HepG2 (cell line): Measurements from ENCODE around the gene CABP2. TPM values are rescaled to one million over a fixed set of nuclear protein-coding genes. Genes with fewer than 3 reads are reported as not detected.

Source experiments
- ADNP ChIP-seq: sonication (generic); formaldehyde crosslinking; IDR thresholded peaks from 2 replicates; pipeline ENCODE4 v1.4.0; 2020; ENCODE audit warnings: missing genetic modification reagents
- AGO2 ChIP-seq: fragments of 200-400 bp; formaldehyde crosslinking; optimal IDR thresholded peaks from 2 replicates; pipeline ENCODE3; 2017; ENCODE audit warnings: mild to moderate bottlenecking, low read depth, low read length, moderate library complexity
- ATF7-NPFF ChIP-seq: sonication (generic); formaldehyde crosslinking; IDR thresholded peaks from 2 replicates; pipeline ENCODE4 v1.8.1; 2023; ENCODE audit warnings: mild to moderate bottlenecking, low read depth, missing genetic modification reagents, moderate library complexity
- BHLHE40 ChIP-seq: IDR thresholded peaks from 2 replicates; pipeline ENCODE4 v1.6.1; 2011; ENCODE audit warnings: low read length, improper control_type of control experiment
- ELF1 ChIP-seq: sonication (generic); formaldehyde crosslinking; IDR thresholded peaks from 2 replicates; pipeline ENCODE4 v1.4.0; 2020; ENCODE audit warnings: missing genetic modification reagents
- HDAC2 ChIP-seq: sonication (generic); formaldehyde crosslinking; IDR thresholded peaks from 2 replicates; pipeline ENCODE4 v1.4.0; 2020; ENCODE audit warnings: missing genetic modification reagents
- KLF15 ChIP-seq: sonication (generic); formaldehyde crosslinking; IDR thresholded peaks from 2 replicates; pipeline ENCODE4 v1.8.1; 2023; ENCODE audit warnings: borderline replicate concordance, mild to moderate bottlenecking, inconsistent platforms, missing genetic modification reagents, mixed read lengths
- MEIS1 ChIP-seq: sonication (generic); formaldehyde crosslinking; IDR thresholded peaks from 2 replicates; pipeline ENCODE4 v1.9.0; 2021; ENCODE audit warnings: mild to moderate bottlenecking, missing genetic modification reagents, moderate library complexity, borderline replicate concordance
- MEIS2 ChIP-seq: sonication (generic); formaldehyde crosslinking; IDR thresholded peaks from 2 replicates; pipeline ENCODE4 v1.9.0; 2021; ENCODE audit warnings: mild to moderate bottlenecking, missing genetic modification reagents
- NFYB ChIP-seq: sonication (generic); formaldehyde crosslinking; IDR thresholded peaks from 2 replicates; pipeline ENCODE4 v1.4.0; 2020; ENCODE audit warnings: missing genetic modification reagents
- NFYC ChIP-seq: IDR thresholded peaks from 2 replicates; pipeline ENCODE4 v1.6.1; 2016; ENCODE audit warnings: missing genetic modification reagents, missing compliant biosample characterization
- PITX1 ChIP-seq: sonication (generic); formaldehyde crosslinking; IDR thresholded peaks from 2 replicates; pipeline ENCODE4 v1.5.1; 2020; ENCODE audit warnings: mild to moderate bottlenecking, missing genetic modification reagents
- RBFOX2 ChIP-seq: fragments of 200-400 bp; formaldehyde crosslinking; IDR thresholded peaks from 2 replicates; pipeline ENCODE4 v1.6.1; 2017; ENCODE audit warnings: low read depth, mild to moderate bottlenecking, low read length
- SP2 ChIP-seq: sonication (generic); formaldehyde crosslinking; IDR thresholded peaks from 2 replicates; pipeline ENCODE4 v1.5.1; 2020; ENCODE audit warnings: mild to moderate bottlenecking, missing genetic modification reagents
- ZBTB26 ChIP-seq: IDR thresholded peaks from 2 replicates; pipeline ENCODE4 v1.6.1; 2016; ENCODE audit warnings: missing compliant biosample characterization, missing genetic modification reagents, borderline replicate concordance
- ZFX ChIP-seq: sonication (generic); formaldehyde crosslinking; IDR thresholded peaks from 2 replicates; pipeline ENCODE4 v1.4.0; 2020; ENCODE audit warnings: mild to moderate bottlenecking, low read depth, missing genetic modification reagents, moderate library complexity
- ZMYM3 ChIP-seq: sonication (generic); formaldehyde crosslinking; IDR thresholded peaks from 2 replicates; pipeline ENCODE4 v1.5.1; 2020; ENCODE audit warnings: mild to moderate bottlenecking, missing genetic modification reagents
- ZNF24 ChIP-seq: fragments of 450-650 bp; IDR thresholded peaks from 2 replicates; pipeline ENCODE4 v1.6.1; 2017; ENCODE audit warnings: antibody characterized with exemption, mild to moderate bottlenecking
- ZNF629 ChIP-seq: sonication (generic); formaldehyde crosslinking; conservative IDR thresholded peaks from 2 replicates; pipeline ENCODE4 v1.5.0; 2020; ENCODE audit warnings: missing genetic modification reagents
- ZNF687 ChIP-seq: sonication (generic); formaldehyde crosslinking; IDR thresholded peaks from 2 replicates; pipeline ENCODE4 v1.5.1; 2020; ENCODE audit warnings: mild to moderate bottlenecking, missing genetic modification reagents, moderate library complexity
- ZNF746 ChIP-seq: sonication (generic); formaldehyde crosslinking; IDR thresholded peaks from 2 replicates; pipeline ENCODE4 v1.8.0; 2022; ENCODE audit warnings: mild to moderate bottlenecking, missing genetic modification reagents
- ZNF772 ChIP-seq: sonication (generic); formaldehyde crosslinking; IDR thresholded peaks from 2 replicates; pipeline ENCODE4 v1.5.0; 2020; ENCODE audit warnings: mild to moderate bottlenecking, missing genetic modification reagents
- ZNF788 ChIP-seq: sonication (generic); formaldehyde crosslinking; IDR thresholded peaks from 2 replicates; pipeline ENCODE4 v1.5.0; 2020; ENCODE audit warnings: mild to moderate bottlenecking, missing genetic modification reagents, borderline replicate concordance
- polyA plus RNA-seq, 8 experiments: library from polyadenylated mRNA; depleted of rRNA in 3 of 8; stranded (reverse) in 7 of 8; unstranded in 1 of 8; fragments of >200 nt; fragmentation: Illumina TruSeq in 4 of 8; extraction: Trizol in 4 of 8; gene quantifications; 2 replicates each; pipeline versions ENCODE4 v1.2.1 to v1.2.3, GENCODE V29; 2011 to 2016; ENCODE audit warnings: low read depth in 4 of 8, missing spikeins in 1 of 8, mixed read lengths in 1 of 8; ENCODE audit not compliant: insufficient read depth in 1 of 8
- total RNA-seq, 5 experiments: library from RNA; depleted of rRNA; stranded (reverse); fragments of >200 nt; fragmentation: Illumina TruSeq; extraction: Trizol; gene quantifications; 2 replicates each; pipeline ENCODE4 v1.2.3, GENCODE V29; 2016; ENCODE audit warnings: low read depth in 1 of 5

The CABP2 gene
- total and polyA plus RNA-seq, 2 of the 13 experiments (the other 11 are each of a cell fraction or from before 2014, with no cell fraction given), result not detected

- peak; percentile 98 for TF ChIP-seq ADNP (CRISPR knock-in tag)
- TF ChIP-seq ZBTB26 (CRISPR knock-in tag), result no peak
- TF ChIP-seq SP2 (CRISPR knock-in tag), result peak; percentile 98
- peak; percentile 40 for TF ChIP-seq MEIS2 (CRISPR knock-in tag)
- TF ChIP-seq MEIS1 (CRISPR knock-in tag), result 0 out of 2 replicates have a peak, but pooled peaks have one; percentile 19
- TF ChIP-seq AGO2, result peak; percentile 54
- peak; percentile 96; the same call in 1 of the 2 replicates for TF ChIP-seq KLF15 (CRISPR knock-in tag)
- peak; percentile 79 for TF ChIP-seq ZNF772 (CRISPR knock-in tag)
- peak; percentile 73 for TF ChIP-seq ZNF687
- no peak for TF ChIP-seq PITX1 (CRISPR knock-in tag)
- TF ChIP-seq ELF1 (CRISPR knock-in tag), result peak; percentile 81
- peak; percentile 86 for TF ChIP-seq RBFOX2
- peak; percentile 57; the same call in 1 of the 2 replicates for TF ChIP-seq HDAC2
- TF ChIP-seq NFYC (CRISPR knock-in tag), result peak; percentile 96
- TF ChIP-seq ZNF746 (CRISPR knock-in tag), result 0 out of 2 replicates have a peak, but pooled peaks have one; percentile 71
- TF ChIP-seq ZNF24, result 0 out of 2 replicates have a peak, but pooled peaks have one; percentile 50
- peak; percentile 37; the same call in 1 of the 2 replicates for TF ChIP-seq ZNF788 (CRISPR knock-in tag)
- peak; percentile 86 for TF ChIP-seq ZFX (CRISPR knock-in tag)
- TF ChIP-seq ZNF629 (CRISPR knock-in tag), result peak; percentile 100
- TF ChIP-seq NFYB (CRISPR knock-in tag), result peak; percentile 97
- peak; percentile 100 for TF ChIP-seq ZMYM3
- peak; percentile 4; the same call in 1 of the 2 replicates for TF ChIP-seq BHLHE40
- TF ChIP-seq ATF7-NPFF, result 0 out of 2 replicates have a peak, but pooled peaks have one; percentile 16
These were observed 15.3 kb downstream of the CABP2 start, which contains the start of gene CDK2AP2 (continued) for GRCh38 chr11:67507864-67508485.
